Measurements from ENCODE around the gene ATP8B3.

GRCh38 chr19:1760020-1760419 is 52.1 kb downstream of the ATP8B3 start:
- no peak for TF ChIP-seq CTCF (IDR thresholded peaks at IDR 0.05; ENCODE audit: insufficient read depth, low read depth, low read length)
- no peak for TF ChIP-seq EZH2 (IDR thresholded peaks at IDR 0.05; ENCODE audit: insufficient read depth, low read length)
